Body of pancreas (tissue), 4 donors: Measurements from ENCODE around the gene MYO16.

Experiments
- POLR2A ChIP-seq, 3 donors: fragments of 450-650 bp; IDR thresholded peaks; one replicate each; pipeline ENCODE4 v1.6.1; 2016; ENCODE audit warnings: antibody characterized with exemption in 3 of 3, mild to moderate bottlenecking in 2 of 3
- TF ChIP-seq, protein P1 (sequence below), 7 experiments: fragments of 450-650 bp in 4 of 7; fragments of 200-600 bp in 3 of 7; sonication (generic) in 3 of 7; IDR thresholded peaks; one replicate each; pipeline ENCODE4 v1.5.1; 2016 to 2019; ENCODE audit warnings: antibody characterized with exemption in 7 of 7

GRCh38 chr13:109090796-109091195 is 461.4 kb downstream of the MYO16 start:
- TF ChIP-seq, protein P1, sequence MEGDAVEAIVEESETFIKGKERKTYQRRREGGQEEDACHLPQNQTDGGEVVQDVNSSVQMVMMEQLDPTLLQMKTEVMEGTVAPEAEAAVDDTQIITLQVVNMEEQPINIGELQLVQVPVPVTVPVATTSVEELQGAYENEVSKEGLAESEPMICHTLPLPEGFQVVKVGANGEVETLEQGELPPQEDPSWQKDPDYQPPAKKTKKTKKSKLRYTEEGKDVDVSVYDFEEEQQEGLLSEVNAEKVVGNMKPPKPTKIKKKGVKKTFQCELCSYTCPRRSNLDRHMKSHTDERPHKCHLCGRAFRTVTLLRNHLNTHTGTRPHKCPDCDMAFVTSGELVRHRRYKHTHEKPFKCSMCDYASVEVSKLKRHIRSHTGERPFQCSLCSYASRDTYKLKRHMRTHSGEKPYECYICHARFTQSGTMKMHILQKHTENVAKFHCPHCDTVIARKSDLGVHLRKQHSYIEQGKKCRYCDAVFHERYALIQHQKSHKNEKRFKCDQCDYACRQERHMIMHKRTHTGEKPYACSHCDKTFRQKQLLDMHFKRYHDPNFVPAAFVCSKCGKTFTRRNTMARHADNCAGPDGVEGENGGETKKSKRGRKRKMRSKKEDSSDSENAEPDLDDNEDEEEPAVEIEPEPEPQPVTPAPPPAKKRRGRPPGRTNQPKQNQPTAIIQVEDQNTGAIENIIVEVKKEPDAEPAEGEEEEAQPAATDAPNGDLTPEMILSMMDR (IDR thresholded peaks at IDR 0.05): no peak
- TF ChIP-seq POLR2A (IDR thresholded peaks at IDR 0.05): no peak
